Ovary (tissue), 3 donors: ENCODE measurements around the gene SCYL1.

Source experiments
- EP300 ChIP-seq: sonication (generic); formaldehyde crosslinking; IDR thresholded peaks from one replicate; pipeline ENCODE4 v1.6.1; 2017; ENCODE audit warnings: antibody characterized with exemption
- POLR2A ChIP-seq: fragments of 450-650 bp; IDR thresholded peaks from one replicate; pipeline ENCODE4 v1.6.1; 2017; ENCODE audit warnings: antibody characterized with exemption, mild to moderate bottlenecking, moderate library complexity
- TF ChIP-seq, protein P1 (sequence below), 3 donors: fragments of 450-650 bp in 2 of 3; fragments of 200-600 bp in 1 of 3; IDR thresholded peaks; one replicate each; pipeline versions ENCODE4 v1.5.1 to v1.8.0; 2016 to 2022; ENCODE audit warnings: antibody characterized with exemption in 3 of 3, mild to moderate bottlenecking in 1 of 3
- donor health status: DM: no; HTN: no; CAD: no.

DNA sequence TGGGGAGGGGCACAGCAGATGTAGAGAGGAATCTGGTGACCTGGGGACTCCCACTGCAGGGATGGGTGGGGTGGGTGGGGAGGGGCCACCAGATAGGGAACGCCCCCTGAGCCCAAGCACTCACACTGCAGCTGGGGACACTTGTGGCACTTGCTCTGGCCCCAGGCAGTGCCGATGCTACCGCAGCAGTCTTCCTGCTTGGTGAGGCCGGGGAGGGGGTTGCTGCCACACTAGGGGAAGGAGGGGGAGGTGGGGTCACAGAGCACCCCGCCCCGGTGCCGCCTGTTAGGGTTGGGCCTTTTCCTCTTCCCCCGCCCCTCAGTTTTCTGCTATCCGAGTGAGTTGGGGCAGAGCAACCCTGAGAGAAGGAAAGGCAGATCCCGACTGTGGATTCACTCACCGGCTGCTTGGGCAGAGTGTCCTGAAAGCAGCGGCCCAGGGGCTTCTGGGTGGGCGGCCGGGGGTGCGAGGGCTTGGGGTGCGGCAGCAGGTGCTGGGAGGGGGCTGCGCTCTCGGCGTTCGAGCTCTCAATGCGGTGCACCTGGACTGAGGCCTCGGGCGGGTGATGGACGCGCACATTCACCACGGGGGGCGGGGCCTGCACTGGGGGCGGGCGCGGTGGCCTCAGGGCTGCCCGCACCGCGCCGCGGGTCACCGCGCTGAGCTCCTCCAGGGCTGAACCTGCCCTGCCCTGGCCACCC, 28.6 kb downstream of the SCYL1 start:
- TF ChIP-seq, protein P1, sequence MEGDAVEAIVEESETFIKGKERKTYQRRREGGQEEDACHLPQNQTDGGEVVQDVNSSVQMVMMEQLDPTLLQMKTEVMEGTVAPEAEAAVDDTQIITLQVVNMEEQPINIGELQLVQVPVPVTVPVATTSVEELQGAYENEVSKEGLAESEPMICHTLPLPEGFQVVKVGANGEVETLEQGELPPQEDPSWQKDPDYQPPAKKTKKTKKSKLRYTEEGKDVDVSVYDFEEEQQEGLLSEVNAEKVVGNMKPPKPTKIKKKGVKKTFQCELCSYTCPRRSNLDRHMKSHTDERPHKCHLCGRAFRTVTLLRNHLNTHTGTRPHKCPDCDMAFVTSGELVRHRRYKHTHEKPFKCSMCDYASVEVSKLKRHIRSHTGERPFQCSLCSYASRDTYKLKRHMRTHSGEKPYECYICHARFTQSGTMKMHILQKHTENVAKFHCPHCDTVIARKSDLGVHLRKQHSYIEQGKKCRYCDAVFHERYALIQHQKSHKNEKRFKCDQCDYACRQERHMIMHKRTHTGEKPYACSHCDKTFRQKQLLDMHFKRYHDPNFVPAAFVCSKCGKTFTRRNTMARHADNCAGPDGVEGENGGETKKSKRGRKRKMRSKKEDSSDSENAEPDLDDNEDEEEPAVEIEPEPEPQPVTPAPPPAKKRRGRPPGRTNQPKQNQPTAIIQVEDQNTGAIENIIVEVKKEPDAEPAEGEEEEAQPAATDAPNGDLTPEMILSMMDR (IDR thresholded peaks at IDR 0.05), result no peak
- TF ChIP-seq POLR2A (no peak), EP300 (no peak)
